Measurements from ENCODE around the gene GLP1R.

- TF ChIP-seq SIN3A (IDR thresholded peaks at IDR 0.05; ENCODE audit: borderline replicate concordance, insufficient read depth, low read depth, low read length): no peak
- no peak for TF ChIP-seq POLR2AphosphoS5 (IDR thresholded peaks at IDR 0.05; ENCODE audit: low read depth, low read length)
- no peak for TF ChIP-seq CTCF (IDR thresholded peaks at IDR 0.05)
These were observed 12.6 kb downstream of the GLP1R start for GRCh38 chr6:39061182-39061581.

Measured in Panc1 (cell line).